Stomach (tissue), 9 donors: ENCODE results near the gene SPOCD1. TPM values are rescaled to one million over a fixed set of nuclear protein-coding genes. Genes with fewer than 3 reads are reported as not detected.

Source experiments
- DNase-seq, 2 donors: peaks; one replicate each; pipeline versions ENCODE4 v3.0.0 to v3.0.0-alpha.2; 2013 to 2019
- H3K27ac ChIP-seq, 5 donors: fragments of 200-600 bp in 4 of 5; sonication (generic) in 4 of 5; one replicate each; pipeline ENCODE4 v1.5.1; 2013 to 2019; ENCODE audit warnings: mild to moderate bottlenecking in 1 of 5, moderate library complexity in 1 of 5
- H3K27me3 ChIP-seq, 3 donors: fragments of 200-600 bp; sonication (generic); one replicate each; pipeline ENCODE4 v1.5.1; 2017 to 2019; ENCODE audit warnings: mixed run types in 1 of 3
- H3K36me3 ChIP-seq, 4 donors: fragments of 200-600 bp; sonication (generic); 1 replicate in 3 of 4; 2 replicates in 1 of 4; pipeline ENCODE4 v1.5.1; 2016 to 2019
- H3K4me1 ChIP-seq, 4 donors: fragments of 200-600 bp; sonication (generic); one replicate each; pipeline ENCODE4 v1.5.1; 2016 to 2019
- H3K4me3 ChIP-seq, 4 donors: fragments of 200-600 bp; sonication (generic) in 3 of 4; one replicate each; pipeline ENCODE4 v1.5.1; 2016 to 2019; ENCODE audit warnings: mild to moderate bottlenecking in 1 of 4
- H3K9me3 ChIP-seq, 4 donors: fragments of 200-600 bp; sonication (generic); one replicate each; pipeline ENCODE4 v1.5.1; 2016 to 2019
- CTCF ChIP-seq, 7 experiments: fragments of 450-650 bp in 4 of 7; fragments of 200-600 bp in 3 of 7; sonication (generic) in 3 of 7; IDR thresholded peaks; one replicate each; pipeline ENCODE4 v1.5.1; 2016 to 2019; ENCODE audit warnings: antibody characterized with exemption in 7 of 7, control low read depth in 2 of 7, mild to moderate bottlenecking in 1 of 7
- EP300 ChIP-seq: sonication (generic); formaldehyde crosslinking; IDR thresholded peaks from one replicate; pipeline ENCODE4 v1.6.1; 2017; ENCODE audit warnings: antibody characterized with exemption
- POLR2A ChIP-seq, 4 donors: fragments of 450-650 bp; IDR thresholded peaks; one replicate each; pipeline ENCODE4 v1.6.1; 2016; ENCODE audit warnings: antibody characterized with exemption in 4 of 4, control low read depth in 2 of 4, mild to moderate bottlenecking in 1 of 4, moderate library complexity in 1 of 4
- POLR2AphosphoS5 ChIP-seq, 3 donors: sonication (generic); formaldehyde crosslinking; IDR thresholded peaks; one replicate each; pipeline ENCODE4 v1.6.1; 2016; ENCODE audit warnings: antibody characterized with exemption in 3 of 3
- WGBS, 5 donors: extraction: QIAGEN DNeasy Blood & Tissue Kit in 3 of 5; methylation state at CpG; one replicate each; pipeline versions ENCODE4 v1.1.5 to v1.1.7; 2013 to 2018; 5-methylcytosine and 5-hydroxymethylcytosine counted together
- intact Hi-C: fragments of 100-400 bp; cut with DNase I; formaldehyde crosslinking; loops from one replicate; pipeline ENCODE4 v1.15.1; 2023; ENCODE audit warnings: low total_unique reads
- polyA plus RNA-seq, 3 donors: library from polyadenylated mRNA; stranded (reverse); fragments of 200-250 nt; gene quantifications; one replicate each; pipeline ENCODE4 v1.2.3, GENCODE V29; 2013
- total RNA-seq, 5 donors: library from RNA; depleted of rRNA; stranded (reverse); fragments of >200 nt; gene quantifications; one replicate each; pipeline versions ENCODE4 v1.1.0 to v1.2.3, GENCODE V29; 2014 to 2016
- donor health status: healthy with polysubstance abuse.
- donor health status: Bipolar disorder and iron deficiency.
- donor health status: healthy.

Gene SPOCD1
- total and polyA plus RNA-seq, 8 donors, result 0.55 to 11.1 (median 4.5) TPM; not detected in 1

GRCh38 chr1:31807273-31808048, 8.4 kb downstream of the SPOCD1 start:
- Histone ChIP-seq H3K27ac (no peak overlapping the region), H3K36me3 (no peaks in the 10 kb centered on the region), H3K4me1 (no peaks in the 10 kb centered on the region), H3K9me3 (no peaks in the 10 kb centered on the region), H3K27me3 (no peaks in the 10 kb centered on the region), H3K4me3 (no peak overlapping the region)
- intact Hi-C loops, result no loop called here
- DNase-seq, result no peak
- TF ChIP-seq POLR2A (IDR thresholded peaks at IDR 0.05) (no peak), POLR2AphosphoS5 (IDR thresholded peaks at IDR 0.05) (no peak), EP300 (no peak), CTCF (IDR thresholded peaks at IDR 0.05) (no peak)
- WGBS, 5 donors, result 66 to 84% (median 73%) methylated on average over 4 of the region's 4 CpGs

GRCh38 chr1:31805318-31805717, 10.5 kb downstream of the SPOCD1 start:
- no peak overlapping the region for H3K4me3 ChIP-seq
- no peaks in the 10 kb centered on the region for H3K36me3 ChIP-seq
- 82 to 93% (median 87%) methylated on average over 6 of the region's 6 CpGs for WGBS, 5 donors
- no peak overlapping the region for H3K27ac ChIP-seq
- H3K4me1 ChIP-seq, result no peaks in the 10 kb centered on the region
- no peaks in the 10 kb centered on the region for H3K9me3 ChIP-seq
- intact Hi-C loops, result no loop called here
- TF ChIP-seq POLR2AphosphoS5 (IDR thresholded peaks at IDR 0.05) (no peak), EP300 (no peak), CTCF (IDR thresholded peaks at IDR 0.05) (no peak), POLR2A (IDR thresholded peaks at IDR 0.05) (no peak)
- H3K27me3 ChIP-seq, result no peaks in the 10 kb centered on the region
- DNase-seq, result no peak

GRCh38 chr1:31804098-31804497, 11.7 kb downstream of the SPOCD1 start:
- intact Hi-C loops, result no loop called here
- no peak for DNase-seq
- 79 to 91% (median 81%) methylated on average over 1 of the region's 1 CpG for whole genome bisulfite sequencing, 5 donors
- no peaks in the 10 kb centered on the region for H3K27me3 ChIP-seq
- H3K36me3 ChIP-seq, result no peaks in the 10 kb centered on the region
- H3K4me1 ChIP-seq, result no peaks in the 10 kb centered on the region
- H3K9me3 ChIP-seq, result no peaks in the 10 kb centered on the region
- H3K27ac ChIP-seq, result no peak overlapping the region
- no peak for TF ChIP-seq POLR2AphosphoS5 (IDR thresholded peaks at IDR 0.05)
- TF ChIP-seq EP300, result no peak
- H3K4me3 ChIP-seq, result no peak overlapping the region

- 91 to 100% (median 96%) methylated on average over 2 of the region's 2 CpGs for WGBS, 5 donors
- Histone ChIP-seq H3K36me3 (no peaks in the 10 kb centered on the region), H3K9me3 (no peaks in the 10 kb centered on the region), H3K27me3 (no peaks in the 10 kb centered on the region), H3K27ac (no peak overlapping the region), H3K4me3 (no peak overlapping the region), H3K4me1 (no peaks in the 10 kb centered on the region)
- intact Hi-C loops, result no loop called here
- no peak for DNase-seq
- TF ChIP-seq CTCF (IDR thresholded peaks at IDR 0.05), result no peak
- TF ChIP-seq EP300, result no peak
- no peak for TF ChIP-seq POLR2AphosphoS5 (IDR thresholded peaks at IDR 0.05)
- no peak for TF ChIP-seq POLR2A (IDR thresholded peaks at IDR 0.05)
Measured at GRCh38 chr1:31803610-31804009, 12.2 kb downstream of the SPOCD1 start.
